NCI-H2171 treated with DMSO at 0.1 percent for 48 hours (cell line): ENCODE data around the gene ZNF222.

Experiments used
- DNase-seq: peaks from one replicate; lab custom pipeline; 2025; lab: John Stamatoyannopoulos, UW

The ZNF222 gene

GRCh38 chr19:44055870-44056269, 30.7 kb downstream of the ZNF222 start:
- no peak for DNase-seq

GRCh38 chr19:44059229-44059628, 34.0 kb downstream of the ZNF222 start:
- no peak for DNase-seq

GRCh38 chr19:44061038-44061437, 35.9 kb downstream of the ZNF222 start:
- DNase-seq, result no peak

- no peak for DNase-seq
These were observed 41.1 kb downstream of the ZNF222 start for GRCh38 chr19:44066305-44066704.

- no peak for DNase-seq
These were observed 44.2 kb downstream of the ZNF222 start for GRCh38 chr19:44069415-44069814.

- peak; percentile 95 for DNase-seq
These were observed 46.8 kb downstream of the ZNF222 start, which contains the start of gene ZNF284 for GRCh38 chr19:44071824-44072542. TSS of gene ZNF284 (plus strand) at chr19:44072159. CDS start at chr19:44076390, 4,231 bp downstream.

GRCh38 chr19:44072543-44073401, 47.6 kb downstream of the ZNF222 start:
- DNase-seq, result no peak

GRCh38 chr19:44076325-44076724, 51.1 kb downstream of the ZNF222 start:
- DNase-seq, result no peak
